Transverse colon (tissue), 4 donors: ENCODE data around the gene STX10.

ENCODE experiments used
- POLR2AphosphoS5 ChIP-seq, 3 donors: sonication (generic); formaldehyde crosslinking; IDR thresholded peaks; one replicate each; pipeline ENCODE4 v1.6.1; 2016; ENCODE audit warnings: antibody characterized with exemption in 3 of 3
- TF ChIP-seq, protein P1 (sequence below), 5 experiments: fragments of 200-600 bp in 3 of 5; fragments of 450-650 bp in 2 of 5; sonication (generic) in 3 of 5; IDR thresholded peaks; 1 replicate in 2 of 5; 2 replicates in 3 of 5; pipeline ENCODE4 v1.5.1; 2016 to 2017; ENCODE audit warnings: antibody characterized with exemption in 5 of 5, inconsistent platforms in 3 of 5, mild to moderate bottlenecking in 2 of 5, moderate library complexity in 1 of 5

DNA sequence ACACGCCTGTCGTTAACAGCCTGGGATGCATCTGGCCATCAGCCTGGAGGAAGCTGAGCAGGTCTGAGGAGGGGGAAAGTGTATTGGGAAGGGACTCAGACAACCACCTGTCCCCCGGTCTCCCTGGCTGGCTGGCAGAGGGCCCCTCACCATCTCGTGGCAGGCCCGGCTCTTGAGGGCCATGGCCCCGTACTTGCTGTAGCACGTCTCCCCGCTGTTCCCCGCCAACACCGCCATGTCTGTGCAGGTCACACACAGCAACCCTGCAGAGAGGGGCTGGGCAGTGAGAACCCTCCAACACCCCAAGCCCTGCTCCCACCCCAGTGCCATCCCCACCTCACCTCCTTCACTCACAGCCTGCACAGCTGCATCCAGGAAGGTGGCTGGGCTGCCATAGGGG lies 37.6 kb downstream of the STX10 start:
- TF ChIP-seq, protein P1, sequence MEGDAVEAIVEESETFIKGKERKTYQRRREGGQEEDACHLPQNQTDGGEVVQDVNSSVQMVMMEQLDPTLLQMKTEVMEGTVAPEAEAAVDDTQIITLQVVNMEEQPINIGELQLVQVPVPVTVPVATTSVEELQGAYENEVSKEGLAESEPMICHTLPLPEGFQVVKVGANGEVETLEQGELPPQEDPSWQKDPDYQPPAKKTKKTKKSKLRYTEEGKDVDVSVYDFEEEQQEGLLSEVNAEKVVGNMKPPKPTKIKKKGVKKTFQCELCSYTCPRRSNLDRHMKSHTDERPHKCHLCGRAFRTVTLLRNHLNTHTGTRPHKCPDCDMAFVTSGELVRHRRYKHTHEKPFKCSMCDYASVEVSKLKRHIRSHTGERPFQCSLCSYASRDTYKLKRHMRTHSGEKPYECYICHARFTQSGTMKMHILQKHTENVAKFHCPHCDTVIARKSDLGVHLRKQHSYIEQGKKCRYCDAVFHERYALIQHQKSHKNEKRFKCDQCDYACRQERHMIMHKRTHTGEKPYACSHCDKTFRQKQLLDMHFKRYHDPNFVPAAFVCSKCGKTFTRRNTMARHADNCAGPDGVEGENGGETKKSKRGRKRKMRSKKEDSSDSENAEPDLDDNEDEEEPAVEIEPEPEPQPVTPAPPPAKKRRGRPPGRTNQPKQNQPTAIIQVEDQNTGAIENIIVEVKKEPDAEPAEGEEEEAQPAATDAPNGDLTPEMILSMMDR (IDR thresholded peaks at IDR 0.05) = no peak
- no peak for TF ChIP-seq POLR2AphosphoS5 (IDR thresholded peaks at IDR 0.05)
